Putamen (tissue), 1 donor: ENCODE measurements around the gene ROPN1B.
"Not testable (repeated sequence)": the region's sequence is repeated elsewhere in the genome, so short reads cannot be mapped to it uniquely, and the experiment has no call there.

Experiments
- DNase-seq: peaks from one replicate; pipeline ENCODE4 v3.0.0-alpha.2; 2016; ENCODE audit warnings: low spot score

ROPN1B gene

DNA sequence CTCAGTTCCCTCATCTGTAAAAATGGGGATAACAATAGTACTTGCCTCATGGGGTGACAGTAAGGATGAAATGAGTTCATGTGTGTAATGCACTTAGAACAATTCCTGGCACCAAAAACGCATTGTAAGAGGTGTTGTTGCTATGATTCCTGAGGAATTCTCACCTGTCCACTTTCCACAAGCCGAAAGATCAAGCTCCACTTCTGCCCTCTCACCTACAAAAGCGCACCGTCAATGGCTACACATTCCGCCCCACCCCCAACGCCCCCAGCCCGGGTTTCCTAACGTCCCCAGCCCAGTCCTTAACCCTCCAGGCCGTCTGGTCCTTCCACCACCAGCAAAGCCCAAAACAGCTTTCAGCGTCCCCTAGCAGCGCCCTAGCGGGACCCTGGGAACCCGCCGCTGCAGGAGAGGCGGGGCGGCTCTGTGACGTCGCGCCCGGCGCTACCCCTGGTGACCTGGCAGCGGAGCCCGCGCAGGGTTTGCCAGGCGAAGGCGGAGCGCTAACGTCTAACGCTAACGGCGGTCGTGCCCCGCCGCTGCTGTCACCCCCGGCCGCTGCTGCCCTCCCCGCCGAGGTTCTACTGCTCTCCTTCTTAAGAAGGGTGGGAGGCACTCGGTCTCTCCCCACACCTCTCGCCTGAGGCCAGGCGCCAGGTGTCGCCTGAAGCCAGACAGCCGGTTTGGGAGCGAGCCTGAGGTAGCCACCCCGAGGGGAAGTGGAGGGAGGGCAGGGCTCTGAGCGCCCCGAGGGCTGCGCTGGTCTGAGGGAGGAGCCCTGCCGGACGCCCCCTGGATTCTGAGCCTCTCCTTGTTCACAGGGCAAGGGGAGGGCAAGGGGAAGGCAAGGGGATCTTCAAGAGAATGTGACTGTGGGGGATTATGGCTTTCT lies at the start of gene ROPN1B:
Gene ROPN1B (plus strand): TSS at position 478 of the 892 bp plus-strand sequence. CDS start 2,877 bp downstream, outside the sequence.
- not testable (repeated sequence) for DNase-seq

DNA sequence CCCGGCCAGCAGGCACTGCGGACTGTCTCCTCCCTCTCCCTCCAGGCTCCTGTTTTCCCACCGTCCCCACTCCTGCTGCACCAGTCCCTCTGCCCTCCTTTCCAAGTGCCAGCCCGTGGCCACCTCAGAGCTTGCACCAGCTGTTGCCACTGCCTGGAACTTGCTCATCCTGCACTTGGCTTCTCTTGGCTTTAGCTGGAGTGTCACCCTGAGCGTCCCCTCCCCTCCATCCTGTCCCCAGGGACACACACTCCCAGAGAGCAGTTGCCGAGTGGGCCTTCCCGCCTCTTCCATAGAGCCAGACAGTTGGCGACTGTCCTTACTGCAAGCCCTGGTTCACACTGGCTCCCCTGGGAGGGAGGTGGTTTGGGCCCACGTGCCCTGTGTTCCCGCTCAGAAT lies 48.8 kb upstream of the ROPN1B start:
- DNase-seq = not testable (repeated sequence)

DNA sequence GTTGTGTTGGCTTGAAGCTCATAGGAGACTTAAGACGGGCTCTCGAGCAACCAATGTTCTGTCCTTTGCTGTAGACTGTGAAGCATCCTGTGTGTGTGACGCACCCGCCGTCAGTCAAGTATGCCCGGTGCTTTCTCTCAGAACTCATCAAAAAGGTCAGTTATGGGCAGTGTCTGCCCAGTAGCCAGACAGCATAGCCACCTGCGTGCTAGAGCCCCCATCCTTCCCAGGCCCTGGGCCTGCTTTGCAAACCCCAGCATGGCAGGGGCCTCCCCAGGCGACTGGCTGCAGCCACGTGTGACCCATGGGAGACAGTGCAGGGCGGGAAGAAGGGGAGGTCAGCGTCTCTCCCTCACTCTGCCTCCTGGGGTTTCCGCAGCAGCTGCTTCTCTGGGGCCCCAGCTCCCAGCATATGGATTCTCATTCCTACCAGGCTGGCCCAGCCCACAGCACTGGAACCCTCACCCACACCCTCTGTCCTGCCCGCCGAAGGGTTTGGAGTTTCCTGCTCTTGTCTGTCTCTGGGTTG lies 48.2 kb upstream of the ROPN1B start:
- not testable (repeated sequence) for DNase-seq

DNA sequence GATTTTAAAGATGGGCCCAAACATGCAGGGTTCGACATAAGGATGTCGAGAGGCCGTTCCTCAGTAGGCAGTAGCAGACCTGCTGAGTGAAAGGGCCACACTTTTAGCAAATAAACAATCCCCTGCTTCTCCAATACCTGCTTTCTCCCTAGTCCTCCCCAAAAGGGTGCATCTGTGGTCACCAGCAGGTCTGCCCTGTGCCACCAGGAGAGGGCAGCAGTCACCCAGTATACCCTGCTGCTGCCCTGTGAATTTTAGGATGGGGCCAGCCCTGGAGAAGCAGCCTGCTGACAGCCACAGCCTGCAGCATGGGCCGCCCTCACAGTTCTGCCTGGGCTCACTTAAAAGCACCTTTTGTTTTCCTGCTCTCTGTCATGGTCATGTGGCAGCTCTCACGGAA lies 47.3 kb upstream of the ROPN1B start:
- not testable (repeated sequence) for DNase-seq

DNA sequence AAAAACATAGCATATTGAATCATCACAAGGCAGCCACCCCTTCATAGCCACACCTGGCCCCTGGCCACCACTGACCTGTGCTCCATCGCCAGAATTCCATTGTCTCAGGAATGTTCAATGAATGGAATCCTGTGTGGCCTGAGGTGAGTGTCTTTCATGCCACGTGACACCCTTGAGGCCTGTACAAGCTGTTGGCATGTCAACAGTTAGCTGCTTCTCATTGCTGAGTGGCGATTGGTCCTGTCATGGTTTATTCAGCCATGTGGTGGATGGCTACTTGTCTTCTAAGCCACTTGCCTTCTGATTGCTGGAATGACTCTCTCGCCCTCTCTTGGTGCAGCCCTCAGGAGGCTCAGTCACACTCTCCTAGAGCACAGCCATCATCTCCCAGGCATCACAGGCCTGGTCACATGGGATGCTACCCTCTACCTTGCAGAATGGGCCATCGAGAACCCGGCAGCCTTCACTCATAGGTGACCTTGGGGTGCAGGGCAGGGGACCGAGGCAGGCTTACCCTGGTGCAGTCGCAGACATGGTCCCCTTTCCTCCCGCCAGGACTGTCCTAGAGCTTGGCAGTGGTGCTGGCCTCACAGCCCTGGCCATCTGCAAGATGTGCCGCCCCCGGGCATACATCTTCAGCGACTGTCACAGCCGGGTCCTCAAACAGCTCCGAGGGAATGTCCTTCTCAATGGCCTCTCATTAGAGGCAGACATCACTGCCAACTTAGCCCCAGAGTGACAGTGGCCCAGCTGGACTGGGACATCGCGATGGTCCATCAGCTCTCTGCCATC lies 45.5 kb upstream of the ROPN1B start:
- not testable (repeated sequence) for DNase-seq

DNA sequence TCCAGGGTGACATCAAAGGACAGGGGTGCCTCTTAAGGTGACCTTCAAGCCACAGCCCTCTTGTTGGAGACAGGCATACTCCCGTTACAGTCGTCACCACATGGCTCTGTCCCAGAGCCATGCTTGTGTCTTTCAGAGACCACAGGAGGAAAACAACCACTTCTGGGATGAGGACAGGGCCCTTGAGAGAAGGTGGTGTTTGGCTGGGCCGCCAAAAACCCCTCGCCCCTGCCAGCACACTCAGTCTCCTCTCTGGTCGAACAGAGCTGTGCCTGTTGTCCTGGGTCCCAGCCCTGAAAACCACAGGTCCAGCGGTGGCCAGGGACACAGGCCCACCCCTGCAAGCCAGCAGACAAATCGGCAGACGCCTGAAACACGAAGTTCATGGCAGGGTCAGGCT lies 44.7 kb upstream of the ROPN1B start:
- DNase-seq = not testable (repeated sequence)

DNA sequence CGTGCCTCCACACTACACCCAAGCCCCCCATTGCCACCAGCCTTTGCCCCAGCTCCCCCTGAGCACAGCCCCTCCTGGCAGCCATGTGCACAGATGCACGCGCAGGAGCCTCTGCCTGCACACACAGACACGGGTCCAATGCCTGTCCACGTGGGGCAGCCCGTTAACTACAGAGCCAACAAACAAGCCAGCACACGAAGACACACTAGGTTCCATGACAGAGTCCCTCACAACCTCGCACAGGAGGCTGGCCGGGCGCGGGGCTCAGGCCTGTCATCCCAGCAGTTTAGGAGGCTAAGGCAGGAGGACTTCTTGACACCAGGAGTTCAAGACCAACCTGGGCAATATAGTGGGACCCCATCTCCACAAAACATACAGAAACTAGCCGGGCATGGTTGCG lies 43.3 kb upstream of the ROPN1B start:
- not testable (repeated sequence) for DNase-seq

DNA sequence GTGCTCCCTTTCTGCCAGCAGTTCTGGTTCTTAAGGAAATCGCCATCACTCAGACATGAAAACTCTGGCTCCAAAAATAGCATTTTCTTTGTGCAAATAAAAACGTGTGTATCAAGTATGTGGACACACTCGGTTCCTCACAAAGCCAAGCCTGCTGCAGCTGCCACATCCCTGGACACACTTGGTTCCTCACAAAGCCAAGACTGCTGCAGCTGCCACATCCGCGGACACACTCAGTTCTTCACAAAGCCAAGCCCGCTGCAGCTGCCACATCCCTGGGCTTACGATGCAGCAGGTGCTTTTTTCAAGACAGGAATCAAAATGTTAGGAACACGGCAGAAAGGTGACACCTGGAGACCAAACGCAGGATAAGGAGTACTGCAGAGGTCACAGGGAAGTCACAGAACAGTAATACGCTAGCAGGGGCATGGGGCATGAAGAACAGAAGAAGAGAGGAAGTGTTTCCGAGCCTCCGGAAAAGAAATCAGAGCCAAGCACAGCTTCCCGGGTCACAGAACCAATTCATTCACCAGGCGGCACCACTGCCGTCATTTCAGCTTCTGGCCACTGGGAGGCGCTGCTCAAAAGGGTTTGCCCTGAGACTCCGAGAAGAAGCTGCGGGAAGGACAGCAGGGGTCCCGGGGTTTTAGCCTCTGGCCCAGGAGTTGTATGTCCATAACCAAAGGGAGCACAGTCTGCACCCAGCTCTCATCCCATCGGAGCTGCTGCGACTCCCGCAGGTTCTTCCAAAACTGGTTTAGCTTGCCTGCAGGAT lies 40.0 kb upstream of the ROPN1B start:
- DNase-seq = not testable (repeated sequence)

DNA sequence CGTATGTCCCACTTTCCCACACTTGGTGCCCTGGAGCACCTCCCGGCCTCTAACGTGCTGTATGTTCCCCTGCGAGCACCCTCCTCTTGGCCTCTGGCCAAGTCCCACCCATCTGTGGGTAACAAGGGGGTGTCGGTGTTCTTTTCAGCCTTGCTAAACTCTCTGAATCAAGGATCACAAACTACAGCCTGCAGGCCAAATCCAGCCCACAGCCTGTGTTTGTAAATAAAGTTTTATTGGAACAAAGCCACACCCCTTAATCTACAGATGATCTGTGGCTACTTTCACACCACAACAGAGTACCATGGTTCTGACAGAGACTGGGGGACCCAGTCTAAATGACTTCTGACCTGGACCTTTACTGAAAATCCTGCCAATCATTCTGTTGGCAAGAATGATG lies 39.2 kb upstream of the ROPN1B start:
- DNase-seq = not testable (repeated sequence)

DNA sequence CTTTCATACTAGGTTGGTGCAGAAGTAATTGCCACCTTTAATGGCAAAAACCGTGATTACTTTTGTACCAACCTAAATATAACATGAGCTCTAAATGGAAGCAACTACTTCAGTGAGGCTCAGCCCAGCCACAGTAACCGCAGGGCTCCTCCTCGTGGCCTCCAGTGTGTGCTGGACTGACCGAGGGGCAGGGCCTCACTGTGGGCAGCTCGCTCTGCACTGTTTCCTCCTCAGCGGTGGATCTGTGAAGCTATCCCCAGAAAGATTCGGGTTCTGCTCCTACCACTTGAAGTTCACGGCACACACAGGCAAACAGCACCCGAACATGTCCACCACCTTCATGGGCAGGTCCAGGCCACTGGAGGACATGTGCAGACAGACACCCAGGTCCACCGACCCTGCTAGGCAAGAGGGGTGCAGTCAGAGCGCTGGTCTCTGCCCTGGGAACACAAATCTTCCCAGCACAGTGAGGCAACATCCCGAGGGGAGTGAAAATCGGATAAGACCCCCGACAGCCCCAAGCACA lies 37.6 kb upstream of the ROPN1B start:
- DNase-seq = not testable (repeated sequence)

DNA sequence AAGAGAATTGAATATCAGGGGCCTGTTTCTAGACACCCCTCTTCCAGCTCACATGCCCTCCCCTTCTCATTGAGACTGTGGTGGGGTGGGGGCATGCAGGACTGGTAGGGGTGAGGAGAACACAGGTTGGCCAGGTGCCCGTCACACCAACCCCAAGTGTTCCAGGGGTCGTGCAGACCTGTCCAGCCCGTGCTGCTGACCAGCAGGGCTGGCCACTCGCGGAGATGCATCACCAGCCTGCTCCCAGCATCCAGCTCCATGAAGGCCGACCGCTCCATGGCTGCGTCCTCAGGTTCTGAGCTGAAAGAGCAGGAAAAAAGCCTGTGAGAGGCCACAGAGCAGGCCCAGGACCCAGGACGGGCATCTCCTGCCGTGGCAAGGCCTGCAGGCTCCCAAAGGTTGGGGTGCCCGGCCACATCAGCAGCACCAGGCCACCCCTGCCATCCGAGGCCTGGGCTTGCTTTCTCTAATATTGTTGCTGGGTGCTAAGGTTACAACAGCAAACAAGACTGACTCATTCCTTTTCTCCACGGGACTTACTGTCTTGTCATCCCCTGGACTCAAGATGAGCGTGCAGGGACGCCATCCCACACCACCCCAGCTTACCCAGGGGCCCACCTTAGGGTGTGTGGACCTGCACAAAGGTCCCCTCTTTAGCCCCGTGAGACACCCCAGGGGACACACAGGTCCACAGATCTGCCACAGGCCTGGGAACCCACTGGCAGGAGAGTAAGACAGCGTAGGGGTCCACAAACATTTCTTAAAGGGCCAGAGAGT lies 35.4 kb upstream of the ROPN1B start:
- DNase-seq = not testable (repeated sequence)

DNA sequence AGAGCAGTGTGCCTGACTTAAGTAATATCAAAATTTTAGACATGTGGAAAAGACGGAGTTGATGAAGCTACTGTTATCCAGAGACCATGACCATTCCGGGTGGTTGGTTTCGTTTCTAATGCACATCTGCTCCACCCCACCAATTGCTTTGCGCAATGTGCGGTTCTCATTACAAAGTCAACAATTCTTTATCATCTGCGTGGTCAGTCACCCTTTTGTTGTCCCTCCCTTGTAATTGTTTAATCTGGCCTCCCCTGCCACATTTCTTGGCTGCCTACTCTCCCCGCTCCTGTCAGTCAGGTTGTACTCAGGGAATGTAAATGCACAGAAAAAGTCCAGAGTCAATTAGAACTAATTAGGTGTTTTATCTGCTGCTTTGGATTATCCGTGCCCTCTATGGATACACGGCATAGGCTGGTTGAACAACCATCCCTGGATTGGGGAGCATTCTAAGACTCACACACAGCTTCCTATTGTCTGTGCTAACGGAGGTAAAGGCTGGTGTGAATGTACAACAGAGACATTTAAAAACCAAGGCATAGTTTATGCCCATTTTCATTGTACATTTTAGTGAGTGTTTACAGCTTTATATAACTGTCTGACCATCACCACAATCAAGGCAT lies 33.6 kb upstream of the ROPN1B start:
- not testable (repeated sequence) for DNase-seq

DNA sequence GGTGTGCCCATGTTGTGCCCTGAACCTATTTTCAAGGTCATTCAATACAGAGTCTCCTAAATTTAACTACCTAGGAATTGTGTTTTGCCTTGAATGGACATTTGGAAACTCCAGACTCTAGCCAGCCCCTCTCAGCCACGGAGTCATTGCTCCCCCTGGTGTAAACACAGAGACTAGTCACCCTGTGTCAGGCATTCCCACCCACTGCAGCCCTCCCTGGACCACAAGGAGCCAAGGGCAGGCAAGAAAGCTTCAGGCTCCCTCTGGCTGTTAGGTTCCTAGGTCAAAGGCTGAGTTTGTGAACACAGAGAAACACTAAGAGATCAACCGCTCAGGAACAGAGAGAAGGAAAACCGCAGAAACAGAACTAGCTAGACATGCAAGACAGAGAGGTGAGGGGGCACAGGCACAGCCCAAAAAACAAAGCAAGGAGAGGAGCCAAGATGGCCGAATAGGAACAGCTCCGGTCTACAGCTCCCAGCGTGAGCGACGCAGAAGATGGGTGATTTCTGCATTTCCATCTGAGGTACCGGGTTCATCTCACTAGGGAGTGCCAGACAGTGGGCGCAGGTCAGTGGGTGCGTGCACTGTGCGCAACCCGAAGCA lies 32.7 kb upstream of the ROPN1B start:
- DNase-seq = not testable (repeated sequence)

DNA sequence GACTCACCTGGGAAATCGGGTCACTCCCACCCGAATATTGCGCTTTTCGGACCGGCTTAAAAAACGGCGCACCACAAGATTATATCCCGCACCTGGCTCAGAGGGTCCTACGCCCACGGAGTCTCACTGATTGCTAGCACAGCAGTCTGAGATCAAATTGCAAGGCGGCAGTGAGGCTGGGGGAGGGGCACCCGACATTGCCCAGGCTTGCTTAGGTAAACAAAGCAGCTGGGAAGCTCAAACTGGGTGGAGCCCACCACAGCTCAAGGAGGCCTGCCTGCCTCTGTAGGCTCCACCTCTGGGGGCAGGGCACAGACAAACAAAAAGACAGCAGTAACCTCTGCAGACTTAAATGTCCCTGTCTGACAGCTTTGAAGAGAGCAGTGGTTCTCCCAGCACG lies 32.1 kb upstream of the ROPN1B start:
- not testable (repeated sequence) for DNase-seq

DNA sequence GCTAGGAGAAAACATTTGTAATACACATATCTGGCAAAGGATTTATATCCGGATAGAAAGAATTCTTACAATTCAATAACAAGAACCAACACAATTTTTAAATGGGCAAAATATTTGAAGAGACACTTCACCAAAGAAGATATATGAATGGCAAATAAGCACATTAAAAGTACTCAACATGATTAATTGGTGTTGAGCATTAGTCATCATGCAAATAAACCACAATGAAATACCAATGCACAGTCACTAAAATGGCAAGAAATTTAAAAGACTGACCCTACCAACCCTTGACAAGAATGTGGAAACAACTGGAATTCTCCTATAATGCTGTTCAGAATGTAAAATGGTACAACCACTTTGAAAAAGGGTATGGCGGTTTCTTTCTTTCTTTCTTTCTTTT lies 21.2 kb upstream of the ROPN1B start:
- not testable (repeated sequence) for DNase-seq

DNA sequence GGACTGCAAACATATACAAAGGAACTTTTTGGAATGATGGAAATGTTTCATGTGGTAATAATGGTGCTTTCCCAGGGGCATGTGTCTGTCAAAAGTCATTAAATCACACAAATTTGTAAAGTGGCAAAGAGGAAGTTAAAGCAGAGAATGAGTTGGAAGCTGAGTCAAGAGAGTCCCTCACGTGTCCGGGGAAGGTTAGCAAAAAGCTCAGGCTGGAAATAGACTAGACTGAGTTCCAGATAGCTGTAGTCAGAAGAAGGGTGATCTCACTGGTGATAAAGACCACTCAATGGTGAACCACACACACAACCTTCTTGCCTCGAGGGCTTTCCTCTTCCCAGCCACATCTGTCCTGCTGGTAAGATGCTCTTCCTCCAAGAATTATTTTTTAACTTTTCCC lies 20.1 kb upstream of the ROPN1B start:
- not testable (repeated sequence) for DNase-seq

DNA sequence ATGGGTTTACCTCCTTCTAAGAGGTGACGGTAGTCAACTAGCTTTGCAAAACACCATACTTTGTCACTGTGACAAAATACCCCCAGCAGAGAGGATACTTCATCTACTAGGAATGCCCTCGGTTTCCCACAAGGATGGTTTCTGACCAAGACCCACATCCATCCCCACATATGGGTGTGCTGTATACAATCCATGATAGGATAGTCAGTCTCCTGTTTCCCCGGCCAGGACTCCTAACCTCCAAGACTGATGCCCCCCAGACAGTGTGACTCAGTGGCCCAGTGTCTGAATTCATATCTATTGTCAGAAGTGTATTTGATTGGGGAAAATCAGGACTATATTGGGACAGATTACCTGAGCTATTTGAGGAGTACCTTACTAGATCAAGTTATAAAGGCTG lies 17.8 kb upstream of the ROPN1B start:
- DNase-seq = not testable (repeated sequence)

DNA sequence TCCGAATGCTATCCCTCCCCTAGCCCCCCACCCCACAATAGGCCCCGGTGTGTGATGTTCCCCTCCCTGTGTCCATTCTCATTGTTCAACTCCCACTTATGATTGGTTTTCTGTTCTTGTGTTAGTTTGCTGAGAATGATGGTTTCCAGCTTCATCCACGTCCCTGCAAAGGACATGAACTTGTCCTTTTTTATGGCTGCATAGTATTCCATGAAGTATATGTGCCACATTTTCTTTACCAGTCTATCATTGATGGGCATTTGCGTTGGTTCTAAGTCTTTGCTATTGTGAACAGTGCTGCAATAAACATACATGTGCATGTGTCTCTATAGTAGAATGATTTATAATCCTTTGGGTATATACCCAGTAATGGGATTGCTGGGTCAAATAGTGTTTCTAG lies 12.0 kb upstream of the ROPN1B start:
- not testable (repeated sequence) for DNase-seq

DNA sequence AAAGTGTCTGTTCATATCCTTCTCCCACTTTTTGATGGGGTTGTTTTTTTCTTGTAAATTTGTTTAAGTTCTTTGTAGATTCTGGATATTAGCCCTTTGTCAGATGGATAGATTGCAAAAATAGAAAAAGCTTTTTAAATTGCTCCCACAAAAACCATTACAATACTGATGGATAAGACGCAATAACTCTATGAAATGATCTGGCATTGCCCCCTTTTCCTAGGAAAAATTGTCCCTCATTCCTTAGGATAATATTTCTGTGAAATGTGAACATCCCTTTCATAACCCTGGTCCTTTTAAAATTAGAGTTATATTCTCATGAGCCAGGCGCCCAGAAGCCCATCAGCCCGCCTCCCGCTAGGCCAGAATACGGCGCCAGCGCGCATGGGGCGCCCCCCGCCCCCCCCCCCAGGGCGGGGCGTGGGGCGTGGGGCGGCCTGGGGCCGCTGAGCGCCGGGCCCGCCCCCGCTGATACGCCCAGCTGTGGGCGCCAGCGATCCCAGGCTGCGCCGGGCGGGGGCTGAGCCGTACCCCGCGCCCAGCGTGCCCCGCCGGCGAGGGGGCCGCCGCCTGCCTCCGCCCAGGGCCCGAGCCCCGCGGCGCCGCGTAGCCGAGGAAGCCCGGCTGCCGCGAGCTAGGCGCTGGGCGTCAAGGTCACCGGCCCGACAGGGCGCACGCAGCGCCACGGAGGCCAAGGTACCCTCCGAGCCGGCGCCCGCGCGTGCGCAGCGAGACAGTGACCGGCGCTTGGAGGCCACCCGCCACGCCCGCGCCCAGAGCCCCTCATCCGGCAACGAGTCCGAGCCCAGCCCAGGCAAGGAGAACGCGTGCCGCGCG lies 11.1 kb upstream of the ROPN1B start:
- no peak for DNase-seq
